Upper lobe of left lung (tissue), 4 donors: ENCODE measurements around the gene GNAS.

Source experiments
- CTCF ChIP-seq, 6 experiments: fragments of 450-650 bp in 4 of 6; fragments of 200-600 bp in 2 of 6; sonication (generic) in 2 of 6; IDR thresholded peaks; one replicate each; pipeline ENCODE4 v1.5.1; 2016 to 2019; ENCODE audit warnings: antibody characterized with exemption in 6 of 6
- EP300 ChIP-seq, 4 donors: sonication (generic); formaldehyde crosslinking; IDR thresholded peaks; one replicate each; pipeline ENCODE4 v1.5.1; 2017; ENCODE audit warnings: antibody characterized with exemption in 4 of 4, control low read depth in 2 of 4
- POLR2A ChIP-seq, 4 donors: fragments of 450-650 bp; IDR thresholded peaks; one replicate each; pipeline ENCODE4 v1.5.1; 2016 to 2017; ENCODE audit warnings: antibody characterized with exemption in 4 of 4, mild to moderate bottlenecking in 2 of 4

GRCh38 chr20:58921564-58921963 is 69.0 kb downstream of the GNAS start:
- TF ChIP-seq CTCF (IDR thresholded peaks at IDR 0.05) (no peak), EP300 (IDR thresholded peaks at IDR 0.05) (no peak), POLR2A (IDR thresholded peaks at IDR 0.05) (no peak)
